ENCODE results near the gene DDA1. TPM values are rescaled to one million over a fixed set of nuclear protein-coding genes. Genes with fewer than 3 reads are reported as not detected.

Gene DDA1
- total and polyA plus RNA-seq, 9 of the 15 experiments (the other 6 are each of a cell fraction or from before 2014, with no cell fraction given), result 1.4 to 83.8 (median 33.8) TPM

- no peak for TF ChIP-seq HMBOX1 (IDR thresholded peaks at IDR 0.05)
- no peak for TF ChIP-seq MTF1 (CRISPR knock-in tag; IDR thresholded peaks at IDR 0.05; ENCODE audit: borderline replicate concordance)
- TF ChIP-seq ATF1 (CRISPR knock-in tag; IDR thresholded peaks at IDR 0.05), result no peak
- TF ChIP-seq ATF1 (tag; IDR thresholded peaks at IDR 0.05), result peak; percentile 79
- TF ChIP-seq, protein P1, sequence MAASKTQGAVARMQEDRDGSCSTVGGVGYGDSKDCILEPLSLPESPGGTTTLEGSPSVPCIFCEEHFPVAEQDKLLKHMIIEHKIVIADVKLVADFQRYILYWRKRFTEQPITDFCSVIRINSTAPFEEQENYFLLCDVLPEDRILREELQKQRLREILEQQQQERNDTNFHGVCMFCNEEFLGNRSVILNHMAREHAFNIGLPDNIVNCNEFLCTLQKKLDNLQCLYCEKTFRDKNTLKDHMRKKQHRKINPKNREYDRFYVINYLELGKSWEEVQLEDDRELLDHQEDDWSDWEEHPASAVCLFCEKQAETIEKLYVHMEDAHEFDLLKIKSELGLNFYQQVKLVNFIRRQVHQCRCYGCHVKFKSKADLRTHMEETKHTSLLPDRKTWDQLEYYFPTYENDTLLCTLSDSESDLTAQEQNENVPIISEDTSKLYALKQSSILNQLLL (CRISPR knock-in tag; IDR thresholded peaks at IDR 0.05; ENCODE audit: borderline replicate concordance), result no peak
- TF ChIP-seq CBX2 (IDR thresholded peaks at IDR 0.05; ENCODE audit: insufficient read depth, low read length, poor library complexity, severe bottlenecking), result no peak
- TF ChIP-seq ZBTB8A (IDR thresholded peaks at IDR 0.05; ENCODE audit: partially characterized antibody), result no peak
- no peak for TF ChIP-seq ZNF12 (CRISPR knock-in tag; IDR thresholded peaks at IDR 0.05)
- no peak for TF ChIP-seq TAF7 (tag; IDR thresholded peaks at IDR 0.05)
- no peak for TF ChIP-seq EHMT2 (IDR thresholded peaks at IDR 0.05)
- TF ChIP-seq, protein P2, sequence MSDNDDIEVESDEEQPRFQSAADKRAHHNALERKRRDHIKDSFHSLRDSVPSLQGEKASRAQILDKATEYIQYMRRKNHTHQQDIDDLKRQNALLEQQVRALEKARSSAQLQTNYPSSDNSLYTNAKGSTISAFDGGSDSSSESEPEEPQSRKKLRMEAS (CRISPR knock-in tag; IDR thresholded peaks at IDR 0.05), result peak; percentile 72
- no peak for TF ChIP-seq CBX1 (IDR thresholded peaks at IDR 0.05; ENCODE audit: low read depth)
- TF ChIP-seq, protein P3, sequence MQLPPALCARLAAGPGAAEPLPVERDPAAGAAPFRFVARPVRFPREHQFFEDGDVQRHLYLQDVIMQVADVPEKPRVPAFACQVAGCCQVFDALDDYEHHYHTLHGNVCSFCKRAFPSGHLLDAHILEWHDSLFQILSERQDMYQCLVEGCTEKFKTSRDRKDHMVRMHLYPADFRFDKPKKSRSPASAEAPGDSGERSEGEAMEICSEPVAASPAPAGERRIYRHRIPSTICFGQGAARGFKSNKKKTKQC (CRISPR knock-in tag; IDR thresholded peaks at IDR 0.05), result no peak
- TF ChIP-seq ETV1 (tag; conservative IDR thresholded peaks at IDR 0.05; ENCODE audit: low read depth), result peak; percentile 64
- TF ChIP-seq MCM2 (IDR thresholded peaks at IDR 0.05; ENCODE audit: low read depth), result no peak
- no peak for TF ChIP-seq ZNF324 (CRISPR knock-in tag; IDR thresholded peaks at IDR 0.05)
- TF ChIP-seq, protein P4, sequence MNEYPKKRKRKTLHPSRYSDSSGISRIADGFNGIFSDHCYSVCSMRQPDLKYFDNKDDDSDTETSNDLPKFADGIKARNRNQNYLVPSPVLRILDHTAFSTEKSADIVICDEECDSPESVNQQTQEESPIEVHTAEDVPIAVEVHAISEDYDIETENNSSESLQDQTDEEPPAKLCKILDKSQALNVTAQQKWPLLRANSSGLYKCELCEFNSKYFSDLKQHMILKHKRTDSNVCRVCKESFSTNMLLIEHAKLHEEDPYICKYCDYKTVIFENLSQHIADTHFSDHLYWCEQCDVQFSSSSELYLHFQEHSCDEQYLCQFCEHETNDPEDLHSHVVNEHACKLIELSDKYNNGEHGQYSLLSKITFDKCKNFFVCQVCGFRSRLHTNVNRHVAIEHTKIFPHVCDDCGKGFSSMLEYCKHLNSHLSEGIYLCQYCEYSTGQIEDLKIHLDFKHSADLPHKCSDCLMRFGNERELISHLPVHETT (CRISPR knock-in tag; conservative IDR thresholded peaks at IDR 0.05 in 1 of 2, IDR thresholded peaks at IDR 0.05 in 1 of 2), result peak in 1 of 2 experiments; percentile 3; a peak in 1 of 4 replicates
- TF ChIP-seq NFYB (IDR thresholded peaks at IDR 0.05; ENCODE audit: extremely low read depth, insufficient read length), result peak; percentile 96
- TF ChIP-seq, protein P5, sequence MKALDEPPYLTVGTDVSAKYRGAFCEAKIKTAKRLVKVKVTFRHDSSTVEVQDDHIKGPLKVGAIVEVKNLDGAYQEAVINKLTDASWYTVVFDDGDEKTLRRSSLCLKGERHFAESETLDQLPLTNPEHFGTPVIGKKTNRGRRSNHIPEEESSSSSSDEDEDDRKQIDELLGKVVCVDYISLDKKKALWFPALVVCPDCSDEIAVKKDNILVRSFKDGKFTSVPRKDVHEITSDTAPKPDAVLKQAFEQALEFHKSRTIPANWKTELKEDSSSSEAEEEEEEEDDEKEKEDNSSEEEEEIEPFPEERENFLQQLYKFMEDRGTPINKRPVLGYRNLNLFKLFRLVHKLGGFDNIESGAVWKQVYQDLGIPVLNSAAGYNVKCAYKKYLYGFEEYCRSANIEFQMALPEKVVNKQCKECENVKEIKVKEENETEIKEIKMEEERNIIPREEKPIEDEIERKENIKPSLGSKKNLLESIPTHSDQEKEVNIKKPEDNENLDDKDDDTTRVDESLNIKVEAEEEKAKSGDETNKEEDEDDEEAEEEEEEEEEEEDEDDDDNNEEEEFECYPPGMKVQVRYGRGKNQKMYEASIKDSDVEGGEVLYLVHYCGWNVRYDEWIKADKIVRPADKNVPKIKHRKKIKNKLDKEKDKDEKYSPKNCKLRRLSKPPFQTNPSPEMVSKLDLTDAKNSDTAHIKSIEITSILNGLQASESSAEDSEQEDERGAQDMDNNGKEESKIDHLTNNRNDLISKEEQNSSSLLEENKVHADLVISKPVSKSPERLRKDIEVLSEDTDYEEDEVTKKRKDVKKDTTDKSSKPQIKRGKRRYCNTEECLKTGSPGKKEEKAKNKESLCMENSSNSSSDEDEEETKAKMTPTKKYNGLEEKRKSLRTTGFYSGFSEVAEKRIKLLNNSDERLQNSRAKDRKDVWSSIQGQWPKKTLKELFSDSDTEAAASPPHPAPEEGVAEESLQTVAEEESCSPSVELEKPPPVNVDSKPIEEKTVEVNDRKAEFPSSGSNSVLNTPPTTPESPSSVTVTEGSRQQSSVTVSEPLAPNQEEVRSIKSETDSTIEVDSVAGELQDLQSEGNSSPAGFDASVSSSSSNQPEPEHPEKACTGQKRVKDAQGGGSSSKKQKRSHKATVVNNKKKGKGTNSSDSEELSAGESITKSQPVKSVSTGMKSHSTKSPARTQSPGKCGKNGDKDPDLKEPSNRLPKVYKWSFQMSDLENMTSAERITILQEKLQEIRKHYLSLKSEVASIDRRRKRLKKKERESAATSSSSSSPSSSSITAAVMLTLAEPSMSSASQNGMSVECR (CRISPR knock-in tag; IDR thresholded peaks at IDR 0.05), result peak; percentile 84
These were observed at the start of gene DDA1 (continued) for GRCh38 chr19:17309198-17309964.

Measured in K562 (cell line).